ENCODE results near the gene NACC2. TPM values are rescaled to one million over a fixed set of nuclear protein-coding genes. Genes with fewer than 3 reads are reported as not detected.

The NACC2 gene
- total RNA-seq, 2 experiments from 2014 or later, result 6.0 to 6.2 TPM

DNA sequence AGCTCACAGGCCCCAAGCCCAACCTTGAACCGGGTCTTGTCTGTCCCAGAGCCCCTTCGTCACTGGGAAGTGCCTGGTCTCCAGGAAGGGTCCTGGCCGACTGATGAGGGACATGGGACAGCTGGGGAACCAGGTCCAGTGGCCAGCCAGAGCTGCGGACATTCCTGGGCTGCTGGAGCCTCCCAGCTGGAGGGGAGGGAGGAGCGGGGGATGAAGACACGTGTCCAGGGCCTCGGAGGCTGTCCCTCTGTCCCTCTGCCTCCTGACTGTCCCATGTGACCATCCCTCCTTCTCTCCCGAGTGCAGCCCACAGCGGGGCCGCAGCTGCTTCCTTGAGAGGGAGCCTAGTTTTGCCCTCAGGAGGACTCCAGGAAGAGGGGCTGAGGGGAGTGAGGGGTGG, 92.2 kb downstream of the NACC2 start:
- no peaks in the 10 kb centered on the region for H3K36me3 Mint-ChIP-seq (ENCODE audit: low read depth)
- ChIA-PET POLR2A (no interaction called here), CTCF (no interaction called here)
- no peaks in the 10 kb centered on the region for H3K9me3 Mint-ChIP-seq
- DNase-seq, result no peak
- no peak overlapping the region for H3K27ac Mint-ChIP-seq
- no peaks in the 10 kb centered on the region for H3K27me3 Mint-ChIP-seq
- no peaks in the 10 kb centered on the region for H3K4me1 Mint-ChIP-seq (ENCODE audit: low read depth)
- no peak for ATAC-seq
- intact Hi-C loops (cut with micrococcal nuclease), result no loop called here
- H3K4me3 Mint-ChIP-seq, result no peak overlapping the region
- TF ChIP-seq, protein P1, sequence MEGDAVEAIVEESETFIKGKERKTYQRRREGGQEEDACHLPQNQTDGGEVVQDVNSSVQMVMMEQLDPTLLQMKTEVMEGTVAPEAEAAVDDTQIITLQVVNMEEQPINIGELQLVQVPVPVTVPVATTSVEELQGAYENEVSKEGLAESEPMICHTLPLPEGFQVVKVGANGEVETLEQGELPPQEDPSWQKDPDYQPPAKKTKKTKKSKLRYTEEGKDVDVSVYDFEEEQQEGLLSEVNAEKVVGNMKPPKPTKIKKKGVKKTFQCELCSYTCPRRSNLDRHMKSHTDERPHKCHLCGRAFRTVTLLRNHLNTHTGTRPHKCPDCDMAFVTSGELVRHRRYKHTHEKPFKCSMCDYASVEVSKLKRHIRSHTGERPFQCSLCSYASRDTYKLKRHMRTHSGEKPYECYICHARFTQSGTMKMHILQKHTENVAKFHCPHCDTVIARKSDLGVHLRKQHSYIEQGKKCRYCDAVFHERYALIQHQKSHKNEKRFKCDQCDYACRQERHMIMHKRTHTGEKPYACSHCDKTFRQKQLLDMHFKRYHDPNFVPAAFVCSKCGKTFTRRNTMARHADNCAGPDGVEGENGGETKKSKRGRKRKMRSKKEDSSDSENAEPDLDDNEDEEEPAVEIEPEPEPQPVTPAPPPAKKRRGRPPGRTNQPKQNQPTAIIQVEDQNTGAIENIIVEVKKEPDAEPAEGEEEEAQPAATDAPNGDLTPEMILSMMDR (IDR thresholded peaks at IDR 0.05), result no peak

DNA sequence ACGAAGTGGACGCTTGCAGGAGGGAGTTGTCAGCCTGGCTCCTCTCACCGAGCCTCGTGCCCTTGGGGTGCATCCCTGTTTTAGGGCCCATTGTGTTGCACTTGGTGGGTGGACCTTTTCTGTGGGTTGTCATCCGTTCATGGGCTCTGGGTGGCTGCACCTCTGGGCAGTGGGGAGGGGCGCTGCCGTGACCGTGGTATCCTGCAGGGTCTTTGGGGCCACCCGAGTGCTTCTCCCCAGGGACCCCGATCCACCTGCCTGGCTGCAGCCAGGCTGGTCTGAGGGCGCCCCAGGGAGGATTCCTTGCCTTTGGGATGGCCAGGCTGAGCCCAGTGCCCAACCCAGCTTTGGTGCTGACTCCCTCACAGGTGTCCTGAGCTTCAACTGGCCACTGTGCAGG, 92.9 kb downstream of the NACC2 start:
- ChIA-PET CTCF (no interaction called here), POLR2A (no interaction called here)
- no peaks in the 10 kb centered on the region for H3K27me3 Mint-ChIP-seq
- TF ChIP-seq, protein P1 (IDR thresholded peaks at IDR 0.05), result no peak
- no peak overlapping the region for H3K4me3 Mint-ChIP-seq
- no peaks in the 10 kb centered on the region for H3K4me1 Mint-ChIP-seq (ENCODE audit: low read depth)
- H3K36me3 Mint-ChIP-seq (ENCODE audit: low read depth), result no peaks in the 10 kb centered on the region
- DNase-seq, result no peak
- no peak for ATAC-seq
- intact Hi-C loops (cut with micrococcal nuclease), result no loop called here
- no peak overlapping the region for H3K27ac Mint-ChIP-seq
- H3K9me3 Mint-ChIP-seq, result no peaks in the 10 kb centered on the region

DNA sequence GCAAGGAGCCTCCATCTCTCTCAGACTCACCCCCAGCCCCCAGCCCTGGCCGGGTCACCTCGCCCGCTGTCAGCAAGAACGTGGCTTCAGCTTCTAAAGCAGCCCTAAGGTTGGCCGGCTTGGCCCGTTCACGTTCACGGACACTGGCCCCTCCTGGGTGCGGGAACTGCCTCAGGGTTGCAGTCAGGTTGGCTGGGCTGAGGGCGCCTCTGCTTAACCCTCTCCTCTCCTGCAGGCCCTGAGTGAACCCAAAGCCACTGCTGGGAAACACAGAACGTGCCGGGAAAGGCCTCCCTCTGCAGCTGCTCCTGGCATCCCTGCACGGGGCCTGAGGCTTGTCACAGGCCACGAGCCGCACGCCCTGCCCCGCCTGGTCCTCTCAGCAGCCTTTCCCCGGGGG, 93.9 kb downstream of the NACC2 start:
- intact Hi-C loops (cut with micrococcal nuclease), result no loop called here
- TF ChIP-seq, protein P1 (IDR thresholded peaks at IDR 0.05), result no peak
- Mint-ChIP-seq H3K27ac (no peak overlapping the region), H3K4me3 (no peak overlapping the region), H3K9me3 (no peaks in the 10 kb centered on the region), H3K4me1 (ENCODE audit: low read depth) (no peaks in the 10 kb centered on the region), H3K36me3 (ENCODE audit: low read depth) (no peaks in the 10 kb centered on the region), H3K27me3 (no peaks in the 10 kb centered on the region)
- ATAC-seq (no peak), DNase-seq (no peak)
- ChIA-PET CTCF (no interaction called here), POLR2A (no interaction called here)

DNA sequence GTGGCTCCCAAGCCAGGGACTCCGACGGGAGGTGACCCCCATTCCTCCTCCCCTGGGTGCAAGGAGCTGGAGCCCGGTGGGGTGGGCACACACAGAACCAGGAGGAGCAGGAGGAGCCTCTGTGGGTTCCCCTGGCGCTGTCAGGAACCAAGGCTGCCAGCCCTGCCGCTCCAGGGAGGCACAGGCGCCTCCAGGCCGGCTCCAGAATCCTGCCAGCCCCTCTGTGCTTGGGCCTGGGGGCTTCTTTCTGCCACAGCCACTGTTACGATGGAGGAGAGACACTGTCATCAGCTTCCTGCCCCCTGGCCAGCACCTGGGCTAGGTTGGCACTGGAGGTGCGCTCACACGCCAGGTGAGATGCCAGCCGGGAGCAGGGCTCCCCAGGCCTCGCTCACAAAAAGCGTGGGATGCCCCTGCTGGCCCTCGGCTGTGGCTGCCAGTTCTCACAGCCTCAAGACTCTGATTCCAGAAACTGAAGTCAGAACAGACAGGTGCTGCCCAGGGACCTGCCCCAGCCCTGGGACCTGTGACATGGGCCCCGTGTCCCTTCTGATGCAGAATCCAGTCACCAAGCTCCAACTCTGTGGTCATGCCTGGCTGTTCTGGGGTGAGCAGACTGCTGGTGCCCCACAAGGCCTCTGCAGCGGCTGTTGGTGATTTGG, 96.5 kb downstream of the NACC2 start:
- peaks cover 2% of the 10 kb centered on the region for H3K4me1 Mint-ChIP-seq (ENCODE audit: low read depth)
- H3K9me3 Mint-ChIP-seq, result no peaks in the 10 kb centered on the region
- POLR2A ChIA-PET, result no interaction called here
- CTCF ChIA-PET, result no interaction called here
- no peaks in the 10 kb centered on the region for H3K36me3 Mint-ChIP-seq (ENCODE audit: low read depth)
- no peak overlapping the region for H3K4me3 Mint-ChIP-seq
- DNase-seq (no peak), ATAC-seq (no peak)
- no peak overlapping the region for H3K27ac Mint-ChIP-seq
- intact Hi-C loops (cut with micrococcal nuclease), result no loop called here
- no peaks in the 10 kb centered on the region for H3K27me3 Mint-ChIP-seq
- TF ChIP-seq, protein P1 (IDR thresholded peaks at IDR 0.05), result no peak

DNA sequence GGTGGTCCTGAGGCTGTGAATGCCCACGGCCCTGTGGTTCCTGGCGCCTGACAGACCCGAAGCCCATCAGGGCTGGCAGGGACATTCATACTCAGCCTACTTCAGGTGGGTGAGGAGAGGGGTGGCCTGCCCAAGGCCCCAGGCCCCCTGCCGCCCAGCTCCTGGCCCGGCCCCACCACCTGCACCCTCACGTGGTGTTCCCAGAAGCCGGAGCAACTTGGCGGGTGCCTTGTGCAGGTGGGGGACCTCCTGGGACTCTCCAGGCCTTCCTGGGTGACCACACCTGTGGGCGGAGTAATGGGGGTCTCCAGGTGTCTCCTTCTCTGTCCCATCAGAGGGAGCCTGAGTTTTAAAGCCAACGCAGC, 97.1 kb downstream of the NACC2 start:
- Mint-ChIP-seq H3K4me3 (no peak overlapping the region), H3K27me3 (no peaks in the 10 kb centered on the region), H3K27ac (no peak overlapping the region), H3K4me1 (ENCODE audit: low read depth) (peaks cover 2% of the 10 kb centered on the region), H3K36me3 (ENCODE audit: low read depth) (no peaks in the 10 kb centered on the region), H3K9me3 (no peaks in the 10 kb centered on the region)
- no peak for ATAC-seq
- TF ChIP-seq, protein P1 (IDR thresholded peaks at IDR 0.05), result no peak
- CTCF ChIA-PET, result interaction anchor here (1.3 kb wide), 1 partner anchor 31 kb away, joined by 3 read pairs; no protein-coding TSS in a partner anchor
- no peak for DNase-seq
- POLR2A ChIA-PET, result interaction anchor here (1.0 kb wide), 1 partner anchor 25 kb away, joined by 3 read pairs; no protein-coding TSS in a partner anchor
- intact Hi-C loops (cut with micrococcal nuclease), result no loop called here

Measured in activated CD8-positive, alpha-beta T cell treated with anti-CD3 and anti-CD28 coated beads for 36 hours (primary cell).